DOHH2 (cell line): ENCODE results near the gene ABR.

Source experiments
- EZH2phosphoT487 ChIP-seq: fragments of 200-600 bp; sonication (generic); IDR thresholded peaks from 2 replicates; pipeline ENCODE4 v1.6.1; 2017; ENCODE audit warnings: borderline replicate concordance, mild to moderate bottlenecking, antibody characterized with exemption, low read length, moderate library complexity, mixed read lengths
- TF ChIP-seq, protein P1 (sequence below): fragments of 200-600 bp; sonication (generic); IDR thresholded peaks from one replicate; pipeline ENCODE4 v1.5.1; 2014; ENCODE audit warnings: antibody characterized with exemption, mild to moderate bottlenecking, low read depth, low read length; ENCODE audit not compliant: poor library complexity, severe bottlenecking

- TF ChIP-seq, protein P1, sequence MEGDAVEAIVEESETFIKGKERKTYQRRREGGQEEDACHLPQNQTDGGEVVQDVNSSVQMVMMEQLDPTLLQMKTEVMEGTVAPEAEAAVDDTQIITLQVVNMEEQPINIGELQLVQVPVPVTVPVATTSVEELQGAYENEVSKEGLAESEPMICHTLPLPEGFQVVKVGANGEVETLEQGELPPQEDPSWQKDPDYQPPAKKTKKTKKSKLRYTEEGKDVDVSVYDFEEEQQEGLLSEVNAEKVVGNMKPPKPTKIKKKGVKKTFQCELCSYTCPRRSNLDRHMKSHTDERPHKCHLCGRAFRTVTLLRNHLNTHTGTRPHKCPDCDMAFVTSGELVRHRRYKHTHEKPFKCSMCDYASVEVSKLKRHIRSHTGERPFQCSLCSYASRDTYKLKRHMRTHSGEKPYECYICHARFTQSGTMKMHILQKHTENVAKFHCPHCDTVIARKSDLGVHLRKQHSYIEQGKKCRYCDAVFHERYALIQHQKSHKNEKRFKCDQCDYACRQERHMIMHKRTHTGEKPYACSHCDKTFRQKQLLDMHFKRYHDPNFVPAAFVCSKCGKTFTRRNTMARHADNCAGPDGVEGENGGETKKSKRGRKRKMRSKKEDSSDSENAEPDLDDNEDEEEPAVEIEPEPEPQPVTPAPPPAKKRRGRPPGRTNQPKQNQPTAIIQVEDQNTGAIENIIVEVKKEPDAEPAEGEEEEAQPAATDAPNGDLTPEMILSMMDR: no peak
- TF ChIP-seq EZH2phosphoT487: no peak
These were observed 87.9 kb downstream of the ABR start for GRCh38 chr17:1091900-1092299.
